HepG2 (cell line): ENCODE measurements around the gene ASTN1. TPM values are rescaled to one million over a fixed set of nuclear protein-coding genes. Genes with fewer than 3 reads are reported as not detected.

Source experiments
- ATAC-seq: fragments of 200-7000 bp; cut with Tn5 transposase; 3 replicates; pipeline ENCODE4 v1.9.1; 2020; ENCODE audit warnings: mild to moderate bottlenecking, moderate library complexity
- BruUV-seq: library from RNA; stranded (reverse); fragments of 400-500 nt; replicated peaks from 2 replicates; lab custom pipeline; 2021; lab: Mats Ljungman, UMichigan
- CTCF ChIA-PET: fragments of 300-600 bp; formaldehyde crosslinking; extraction: SDS; loops from one replicate; lab custom pipeline; 2021; ENCODE audit warnings: low total read pairs, inconsistent platforms, low intra/inter-chr PET ratio; lab: Yijun Ruan, JAX
- POLR2A ChIA-PET: fragments of 350-600 bp; sonication (Branson Sonifier 250); formaldehyde crosslinking; loops from one replicate; lab custom pipeline; 2020; ENCODE audit warnings: antibody characterized with exemption, inconsistent platforms; lab: Yijun Ruan, JAX
- DNase-seq: peaks from one replicate; pipeline ENCODE4 v3.0.0-alpha.2; 2015; ENCODE audit warnings: low spot score
- FAIRE-seq: peaks from 3 replicates; lab custom pipeline; 2011; peaks lifted over from hg19 to GRCh38; lab: Jason Lieb, UNC
- H2AFZ ChIP-seq: one replicate; pipeline ENCODE4 v1.6.1; 2011; ENCODE audit warnings: low read length, inconsistent platforms
- H3K27ac ChIP-seq: fragments of 300-600 bp; 3 replicates; pipeline ENCODE4 v1.8.0; 2011; ENCODE audit warnings: mixed run types, mild to moderate bottlenecking, mixed read lengths, low read length, inconsistent platforms; ENCODE audit not compliant: insufficient read depth; ENCODE audit errors: extremely low read length
- H3K27me3 ChIP-seq, 2 experiments: fragments of 200-600 bp in 1 of 2; 2 replicates in 1 of 2; 3 replicates in 1 of 2; pipeline versions ENCODE4 v1.6.0 to v1.8.0; 2011; ENCODE audit warnings: low read length in 2 of 2, mild to moderate bottlenecking in 2 of 2, moderate library complexity in 2 of 2, inconsistent platforms in 1 of 2; ENCODE audit not compliant: insufficient read depth in 2 of 2, control insufficient read depth in 1 of 2
- H3K36me3 ChIP-seq, 2 experiments: fragments of 200-600 bp in 1 of 2; replicated peaks in 1 of 2; 2 replicates in 1 of 2; 3 replicates in 1 of 2; pipeline versions ENCODE4 v1.5.1 to v1.8.0; 2011; ENCODE audit warnings: low read length in 2 of 2, inconsistent platforms in 1 of 2; ENCODE audit not compliant: insufficient read depth in 2 of 2, control insufficient read depth in 1 of 2
- H3K4me1 ChIP-seq: 2 replicates; pipeline ENCODE4 v1.5.1; 2012; ENCODE audit warnings: low read length, inconsistent platforms; ENCODE audit not compliant: insufficient read depth
- H3K4me2 ChIP-seq: 2 replicates; pipeline ENCODE4 v1.6.0; 2011; ENCODE audit warnings: low read depth, low read length, inconsistent platforms
- H3K4me3 ChIP-seq, 3 experiments: fragments of 200-600 bp in 1 of 3; sonication (generic), shearing (Covaris generic) in 1 of 3; replicated peaks in 1 of 3; 2 replicates each; pipeline ENCODE4 v1.5.1; 2011 to 2016; ENCODE audit warnings: low read length in 3 of 3, inconsistent platforms in 2 of 3, low read depth in 2 of 3, mild to moderate bottlenecking in 2 of 3, control low read depth in 1 of 3, mixed read lengths in 1 of 3; ENCODE audit not compliant: insufficient read depth in 1 of 3
- H3K79me2 ChIP-seq: one replicate; pipeline ENCODE4 v1.6.1; 2011; ENCODE audit warnings: low read length, inconsistent platforms; ENCODE audit not compliant: insufficient read depth
- H3K9ac ChIP-seq: 2 replicates; pipeline ENCODE4 v1.6.0; 2011; ENCODE audit warnings: mild to moderate bottlenecking, low read depth, low read length, inconsistent platforms; ENCODE audit not compliant: insufficient read depth
- H3K9me3 ChIP-seq: 2 replicates; pipeline ENCODE4 v1.5.1; 2012; ENCODE audit warnings: mild to moderate bottlenecking, low read length
- H4K20me1 ChIP-seq: 2 replicates; pipeline ENCODE4 v1.6.0; 2011; ENCODE audit warnings: inconsistent platforms, mild to moderate bottlenecking, low read length, moderate library complexity; ENCODE audit not compliant: insufficient read depth
- ELF1 ChIP-seq: sonication (generic); formaldehyde crosslinking; IDR thresholded peaks from 2 replicates; pipeline ENCODE4 v1.4.0; 2020; ENCODE audit warnings: missing genetic modification reagents
- FIP1L1 ChIP-seq: fragments of 200-400 bp; formaldehyde crosslinking; IDR thresholded peaks from 2 replicates; pipeline ENCODE4 v1.6.1; 2018; ENCODE audit warnings: low read depth, mild to moderate bottlenecking, low read length, moderate library complexity, borderline replicate concordance; ENCODE audit not compliant: insufficient read depth
- HOXD1 ChIP-seq: sonication (generic); formaldehyde crosslinking; IDR thresholded peaks from 2 replicates; pipeline ENCODE4 v1.5.0; 2020; ENCODE audit warnings: missing genetic modification reagents
- JUN ChIP-seq: sonication (generic); formaldehyde crosslinking; IDR thresholded peaks from 2 replicates; pipeline ENCODE4 v1.4.0; 2020; ENCODE audit warnings: mild to moderate bottlenecking, missing genetic modification reagents
- MAFF ChIP-seq: IDR thresholded peaks from 2 replicates; pipeline ENCODE4 v1.6.1; 2011; ENCODE audit warnings: low read depth, low read length, improper control_type of control experiment
- POLR2A ChIP-seq, 2 experiments: IDR thresholded peaks; 2 replicates each; pipeline ENCODE4 v1.6.1; 2011; ENCODE audit warnings: low read depth in 2 of 2, low read length in 2 of 2, mild to moderate bottlenecking in 1 of 2, moderate library complexity in 1 of 2; ENCODE audit not compliant: insufficient read depth in 1 of 2
- SIN3B ChIP-seq: fragments of 150-350 bp; IDR thresholded peaks from 2 replicates; pipeline ENCODE4 v1.6.1; 2014; ENCODE audit warnings: low read length
- STAT5B ChIP-seq: sonication (generic); formaldehyde crosslinking; IDR thresholded peaks from 2 replicates; pipeline ENCODE4 v1.4.0; 2020; ENCODE audit warnings: missing genetic modification reagents
- TGIF2 ChIP-seq: IDR thresholded peaks from 2 replicates; pipeline ENCODE4 v1.6.1; 2016; ENCODE audit warnings: control low read depth, missing compliant biosample characterization
- ZC3H13 ChIP-seq: sonication (generic); formaldehyde crosslinking; IDR thresholded peaks from 2 replicates; pipeline ENCODE4 v1.8.1; 2023; ENCODE audit warnings: mild to moderate bottlenecking, missing genetic modification reagents, moderate library complexity
- ZFP82 ChIP-seq: sonication (generic); formaldehyde crosslinking; IDR thresholded peaks from 2 replicates; pipeline ENCODE4 v1.5.1; 2020; ENCODE audit warnings: mild to moderate bottlenecking, missing genetic modification reagents, borderline replicate concordance
- ZNF883 ChIP-seq: sonication (generic); formaldehyde crosslinking; IDR thresholded peaks from 2 replicates; pipeline ENCODE4 v1.5.1; 2020; ENCODE audit warnings: mild to moderate bottlenecking, missing genetic modification reagents; ENCODE audit errors: not compliant biosample characterization
- WGBS: methylation state at CpG from one replicate; pipeline ENCODE4 v1.1.6; 2017; ENCODE audit warnings: low lambda C conversion rate; 5-methylcytosine and 5-hydroxymethylcytosine counted together
- in situ Hi-C: cut with HindIII; loops from 2 replicates; pipeline ENCODE4 v1.10.0; 2017; ENCODE audit warnings: low pct_unique_long_range_greater_than_20kb; ENCODE audit not compliant: extremely low pct_ligation_motif_present
- intact Hi-C: fragments of 100-400 bp; cut with micrococcal nuclease; formaldehyde crosslinking; loops from one replicate; pipeline ENCODE4 v1.10.0; 2022; ENCODE audit not compliant: unreplicated experiment
- polyA plus RNA-seq, 8 experiments: library from polyadenylated mRNA; depleted of rRNA in 3 of 8; stranded (reverse) in 7 of 8; unstranded in 1 of 8; fragments of >200 nt; fragmentation: Illumina TruSeq in 4 of 8; extraction: Trizol in 4 of 8; gene quantifications; 2 replicates each; pipeline versions ENCODE4 v1.2.1 to v1.2.3, GENCODE V29; 2011 to 2016; ENCODE audit warnings: low read depth in 4 of 8, missing spikeins in 1 of 8, mixed read lengths in 1 of 8; ENCODE audit not compliant: insufficient read depth in 1 of 8
- total RNA-seq, 5 experiments: library from RNA; depleted of rRNA; stranded (reverse); fragments of >200 nt; fragmentation: Illumina TruSeq; extraction: Trizol; gene quantifications; 2 replicates each; pipeline ENCODE4 v1.2.3, GENCODE V29; 2016; ENCODE audit warnings: low read depth in 1 of 5
- TF ChIP-seq, protein P1 (sequence below): IDR thresholded peaks from 2 replicates; pipeline ENCODE4 v1.6.1; 2016; ENCODE audit warnings: mild to moderate bottlenecking, missing biosample characterization, missing genetic modification reagents
- TF ChIP-seq, protein P2 (sequence below): sonication (generic); formaldehyde crosslinking; IDR thresholded peaks from 2 replicates; pipeline ENCODE4 v1.9.0; 2021; ENCODE audit warnings: missing genetic modification reagents, mild to moderate bottlenecking, borderline replicate concordance
- TF ChIP-seq, protein P3 (sequence below): sonication (generic); formaldehyde crosslinking; IDR thresholded peaks from 2 replicates; pipeline ENCODE4 v1.5.0; 2020; ENCODE audit warnings: mild to moderate bottlenecking, missing genetic modification reagents

ASTN1 gene
- total and polyA plus RNA-seq, 2 of the 13 experiments (the other 11 are each of a cell fraction or from before 2014, with no cell fraction given), result not detected

DNA sequence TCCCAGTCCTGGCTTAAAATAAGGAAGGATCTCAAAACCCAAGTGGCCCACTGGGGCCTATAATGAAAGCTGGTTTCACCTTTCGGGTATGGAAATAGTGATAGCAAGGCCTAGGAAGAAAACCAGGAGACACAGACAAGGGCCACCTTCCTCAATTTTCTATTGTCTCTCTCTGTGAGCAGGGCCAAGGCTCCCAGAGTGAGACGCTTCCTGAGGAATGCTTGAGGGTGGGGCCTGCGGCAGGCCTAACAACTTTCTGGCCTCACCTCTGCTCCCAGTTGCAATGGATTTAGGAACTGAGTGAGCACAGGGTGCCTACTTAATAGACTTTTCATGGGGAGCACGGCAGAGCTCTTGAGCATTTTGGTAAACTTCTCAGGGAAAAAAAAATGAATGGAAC, 300.9 kb downstream of the ASTN1 start:
- ChIA-PET POLR2A (no interaction called here), CTCF (no interaction called here)
- no peaks in the 10 kb centered on the region for H3K9me3 ChIP-seq
- BruUV-seq, result no TSS peak
- no peak overlapping the region for H2AFZ ChIP-seq
- H4K20me1 ChIP-seq, result no peaks in the 10 kb centered on the region
- H3K27me3 ChIP-seq, result no peaks in the 10 kb centered on the region
- DNase-seq (no peak), ATAC-seq (no peak), FAIRE-seq (no peak)
- H3K27ac ChIP-seq, result no peak overlapping the region
- no peaks in the 10 kb centered on the region for H3K36me3 ChIP-seq
- no peaks in the 10 kb centered on the region for H3K4me1 ChIP-seq
- H3K9ac ChIP-seq, result no peak overlapping the region
- WGBS, result 25% methylated on average over 4 of the region's 4 CpGs
- H3K4me2 ChIP-seq, result no peak overlapping the region
- intact Hi-C loops, result no loop called here
- H3K79me2 ChIP-seq, result no peaks in the 10 kb centered on the region
- no peak for TF ChIP-seq POLR2A (IDR thresholded peaks at IDR 0.05; ENCODE audit: insufficient read depth in 1 of 2, low read depth in 2 of 2, low read length in 2 of 2)
- no peak for TF ChIP-seq HOXD1 (CRISPR knock-in tag)
- TF ChIP-seq, protein P1, sequence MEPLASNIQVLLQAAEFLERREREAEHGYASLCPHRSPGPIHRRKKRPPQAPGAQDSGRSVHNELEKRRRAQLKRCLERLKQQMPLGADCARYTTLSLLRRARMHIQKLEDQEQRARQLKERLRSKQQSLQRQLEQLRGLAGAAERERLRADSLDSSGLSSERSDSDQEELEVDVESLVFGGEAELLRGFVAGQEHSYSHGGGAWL (CRISPR knock-in tag), result no peak
- no peak for TF ChIP-seq STAT5B (CRISPR knock-in tag)
- TF ChIP-seq, protein P2, sequence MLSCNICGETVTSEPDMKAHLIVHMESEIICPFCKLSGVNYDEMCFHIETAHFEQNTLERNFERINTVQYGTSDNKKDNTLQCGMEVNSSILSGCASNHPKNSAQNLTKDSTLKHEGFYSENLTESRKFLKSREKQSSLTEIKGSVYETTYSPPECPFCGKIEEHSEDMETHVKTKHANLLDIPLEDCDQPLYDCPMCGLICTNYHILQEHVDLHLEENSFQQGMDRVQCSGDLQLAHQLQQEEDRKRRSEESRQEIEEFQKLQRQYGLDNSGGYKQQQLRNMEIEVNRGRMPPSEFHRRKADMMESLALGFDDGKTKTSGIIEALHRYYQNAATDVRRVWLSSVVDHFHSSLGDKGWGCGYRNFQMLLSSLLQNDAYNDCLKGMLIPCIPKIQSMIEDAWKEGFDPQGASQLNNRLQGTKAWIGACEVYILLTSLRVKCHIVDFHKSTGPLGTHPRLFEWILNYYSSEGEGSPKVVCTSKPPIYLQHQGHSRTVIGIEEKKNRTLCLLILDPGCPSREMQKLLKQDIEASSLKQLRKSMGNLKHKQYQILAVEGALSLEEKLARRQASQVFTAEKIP, result no peak
- no peak for TF ChIP-seq ZNF883
- no peak for TF ChIP-seq SIN3B
- TF ChIP-seq, all 625 proteins: peak for 0
- no peak overlapping the region for H3K4me3 ChIP-seq
- in situ Hi-C loops, result no loop called here

DNA sequence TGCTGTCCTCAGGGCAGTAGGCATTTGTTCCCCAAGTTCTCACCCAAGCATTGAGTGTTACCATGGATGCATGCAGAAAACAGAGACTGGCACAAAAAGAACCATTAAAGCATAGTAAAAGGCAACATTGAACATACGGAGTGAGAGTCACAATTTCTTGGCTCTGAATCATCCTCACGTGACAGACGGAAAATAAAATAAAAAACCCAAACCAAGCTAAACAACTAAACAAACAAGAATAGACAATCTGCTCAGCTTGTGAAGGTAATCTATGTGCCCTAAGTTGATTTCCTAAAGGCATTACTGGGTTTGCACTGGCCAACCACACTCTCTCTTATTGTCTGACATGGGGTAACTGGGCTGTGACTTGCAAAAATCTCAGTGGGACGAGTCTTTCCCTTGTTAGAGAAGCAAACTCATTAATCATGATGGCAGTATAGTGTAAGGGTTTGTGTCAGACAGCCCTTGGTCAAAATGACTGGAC, 306.0 kb downstream of the ASTN1 start:
- Histone ChIP-seq H3K27me3 (no peaks in the 10 kb centered on the region), H3K4me2 (no peak overlapping the region), H4K20me1 (no peaks in the 10 kb centered on the region), H3K4me3 (no peak overlapping the region), H3K9me3 (no peaks in the 10 kb centered on the region), H3K9ac (no peak overlapping the region), H3K36me3 (no peaks in the 10 kb centered on the region), H3K79me2 (no peaks in the 10 kb centered on the region), H3K27ac (no peak overlapping the region), H3K4me1 (no peaks in the 10 kb centered on the region), H2AFZ (no peak overlapping the region)
- in situ Hi-C loops, result no loop called here
- DNase-seq, result no peak
- TF ChIP-seq, protein P3, sequence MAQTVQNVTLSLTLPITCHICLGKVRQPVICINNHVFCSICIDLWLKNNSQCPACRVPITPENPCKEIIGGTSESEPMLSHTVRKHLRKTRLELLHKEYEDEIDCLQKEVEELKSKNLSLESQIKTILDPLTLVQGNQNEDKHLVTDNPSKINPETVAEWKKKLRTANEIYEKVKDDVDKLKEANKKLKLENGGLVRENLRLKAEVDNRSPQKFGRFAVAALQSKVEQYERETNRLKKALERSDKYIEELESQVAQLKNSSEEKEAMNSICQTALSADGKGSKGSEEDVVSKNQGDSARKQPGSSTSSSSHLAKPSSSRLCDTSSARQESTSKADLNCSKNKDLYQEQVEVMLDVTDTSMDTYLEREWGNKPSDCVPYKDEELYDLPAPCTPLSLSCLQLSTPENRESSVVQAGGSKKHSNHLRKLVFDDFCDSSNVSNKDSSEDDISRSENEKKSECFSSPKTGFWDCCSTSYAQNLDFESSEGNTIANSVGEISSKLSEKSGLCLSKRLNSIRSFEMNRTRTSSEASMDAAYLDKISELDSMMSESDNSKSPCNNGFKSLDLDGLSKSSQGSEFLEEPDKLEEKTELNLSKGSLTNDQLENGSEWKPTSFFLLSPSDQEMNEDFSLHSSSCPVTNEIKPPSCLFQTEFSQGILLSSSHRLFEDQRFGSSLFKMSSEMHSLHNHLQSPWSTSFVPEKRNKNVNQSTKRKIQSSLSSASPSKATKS (CRISPR knock-in tag), result no peak
- TF ChIP-seq JUN (CRISPR knock-in tag) (no peak), FIP1L1 (no peak), ELF1 (CRISPR knock-in tag) (no peak), MAFF (no peak), ZFP82 (CRISPR knock-in tag) (no peak), TGIF2 (CRISPR knock-in tag) (no peak), ZC3H13 (CRISPR knock-in tag) (no peak)
- no peak for FAIRE-seq
- WGBS, result 8% methylated on average over 4 of the region's 4 CpGs
- POLR2A ChIA-PET, result no interaction called here
- no TSS peak for BruUV-seq
- no peak for ATAC-seq
- intact Hi-C loops, result no loop called here
- CTCF ChIA-PET, result no interaction called here
